NT2/D1 (cell line): Measurements from ENCODE around the gene ABCC4.

ENCODE experiments used
- DNase-seq: peaks from one replicate; pipeline ENCODE4 v3.0.0-alpha.2; 2011; ENCODE audit warnings: low read depth, low spot score
- H3K27me3 ChIP-seq: 2 replicates; pipeline ENCODE4 v1.6.0; 2011; ENCODE audit warnings: mild to moderate bottlenecking; ENCODE audit not compliant: insufficient read length, insufficient read depth
- H3K36me3 ChIP-seq: 2 replicates; pipeline ENCODE4 v1.6.1; 2011; ENCODE audit warnings: mild to moderate bottlenecking, low read length, mixed read lengths; ENCODE audit not compliant: insufficient read depth, insufficient read length
- H3K4me1 ChIP-seq: 2 replicates; pipeline ENCODE4 v1.5.1; 2011; ENCODE audit not compliant: insufficient read depth, insufficient read length
- H3K4me3 ChIP-seq: 2 replicates; pipeline ENCODE4 v1.5.1; 2011; ENCODE audit warnings: low read depth; ENCODE audit not compliant: insufficient read length
- H3K9ac ChIP-seq: 2 replicates; pipeline ENCODE4 v1.6.0; 2011; ENCODE audit warnings: low read depth; ENCODE audit not compliant: insufficient read length
- H3K9me3 ChIP-seq: 2 replicates; pipeline ENCODE4 v1.5.1; 2011; ENCODE audit warnings: mild to moderate bottlenecking, low read length; ENCODE audit not compliant: insufficient read depth
- SUZ12 ChIP-seq: IDR thresholded peaks from 2 replicates; pipeline ENCODE4 v1.6.1; 2011; ENCODE audit not compliant: insufficient read length, insufficient read depth; ENCODE audit errors: extremely low read depth
- YY1 ChIP-seq: IDR thresholded peaks from 2 replicates; pipeline ENCODE4 v1.6.1; 2011; ENCODE audit not compliant: insufficient read length, insufficient read depth
- ZNF274 ChIP-seq: IDR thresholded peaks from 2 replicates; pipeline ENCODE4 v1.6.1; 2011; ENCODE audit warnings: mild to moderate bottlenecking, low read depth, low read length

ABCC4 gene

GRCh38 chr13:95150555-95150954 is 150.7 kb downstream of the ABCC4 start:
- Histone ChIP-seq H3K9ac (no peak overlapping the region), H3K27me3 (no peaks in the 10 kb centered on the region), H3K4me3 (no peak overlapping the region), H3K36me3 (no peaks in the 10 kb centered on the region), H3K4me1 (no peaks in the 10 kb centered on the region), H3K9me3 (no peaks in the 10 kb centered on the region)
- DNase-seq, result no peak
- TF ChIP-seq SUZ12 (no peak), ZNF274 (no peak), YY1 (no peak)

DNA sequence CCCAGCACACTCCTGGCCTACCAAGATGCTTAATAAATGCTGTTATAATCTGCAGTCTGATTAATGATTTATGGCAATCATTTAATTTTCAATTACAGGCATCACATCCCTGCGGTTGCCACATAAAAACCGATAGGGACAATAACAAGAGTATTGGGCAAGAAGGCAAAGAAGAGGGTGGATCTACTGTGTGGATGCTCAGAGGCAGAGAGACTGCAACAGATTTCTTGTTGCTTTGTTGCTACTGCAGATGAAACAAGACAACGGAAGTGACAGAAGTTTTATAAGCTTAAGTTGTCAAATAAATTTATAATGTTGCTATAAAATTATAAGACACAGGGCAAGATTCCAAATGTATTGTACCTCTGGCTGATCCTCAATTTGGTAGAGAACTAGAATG is 154.8 kb downstream of the ABCC4 start:
- Histone ChIP-seq H3K4me1 (no peaks in the 10 kb centered on the region), H3K9me3 (no peaks in the 10 kb centered on the region), H3K9ac (no peak overlapping the region), H3K27me3 (no peaks in the 10 kb centered on the region), H3K36me3 (no peaks in the 10 kb centered on the region), H3K4me3 (no peak overlapping the region)
- no peak for DNase-seq
- TF ChIP-seq YY1 (no peak), SUZ12 (no peak), ZNF274 (no peak)

GRCh38 chr13:95145587-95145986 is 155.7 kb downstream of the ABCC4 start:
- no peak for DNase-seq
- TF ChIP-seq ZNF274 (no peak), YY1 (no peak), SUZ12 (no peak)
- H3K4me3 ChIP-seq, result no peak overlapping the region
- H3K9ac ChIP-seq, result no peak overlapping the region
- no peaks in the 10 kb centered on the region for H3K27me3 ChIP-seq
- no peaks in the 10 kb centered on the region for H3K9me3 ChIP-seq
- no peaks in the 10 kb centered on the region for H3K36me3 ChIP-seq
- H3K4me1 ChIP-seq, result no peaks in the 10 kb centered on the region

- no peak for TF ChIP-seq YY1
- H3K36me3 ChIP-seq, result peaks cover 5% of the 10 kb centered on the region
These were observed 160.7 kb downstream of the ABCC4 start for GRCh38 chr13:95140502-95140901.

DNA sequence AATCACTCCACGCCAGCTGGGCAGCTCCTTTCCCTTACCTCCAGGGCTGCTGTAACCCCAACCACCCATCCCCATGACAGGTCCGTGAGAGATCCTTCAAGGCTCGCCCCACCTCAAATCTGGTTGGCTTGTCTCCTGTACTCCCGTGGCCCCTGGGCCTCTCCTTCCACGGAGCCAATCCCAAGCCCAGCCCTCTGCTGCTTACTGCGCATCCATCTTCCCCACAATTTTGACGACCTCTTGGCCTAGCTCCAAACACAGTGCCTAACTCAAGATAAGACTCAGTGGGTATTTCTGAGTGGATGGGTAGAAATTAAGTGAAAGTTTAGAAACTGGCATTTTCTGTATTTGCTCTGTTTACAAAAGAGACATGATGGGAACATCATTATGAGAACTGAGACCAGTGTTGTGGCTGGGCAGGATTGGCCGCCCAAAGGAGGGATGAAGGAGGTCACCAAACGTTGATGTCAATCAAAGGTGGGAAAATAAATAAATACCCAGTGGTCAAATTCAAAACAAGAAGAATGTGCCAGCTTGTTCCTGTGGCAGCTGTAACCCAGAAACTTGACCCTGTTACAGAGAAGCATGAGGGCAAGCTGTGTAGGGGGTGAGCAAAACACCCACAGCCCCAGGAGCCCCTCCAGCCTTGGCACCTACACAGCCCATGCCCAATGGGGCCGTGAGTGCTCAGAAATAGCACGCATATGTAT is 162.2 kb downstream of the ABCC4 start:
- TF ChIP-seq ZNF274 (no peak), YY1 (no peak), SUZ12 (no peak)
- no peak overlapping the region for H3K9ac ChIP-seq
- no peaks in the 10 kb centered on the region for H3K4me1 ChIP-seq
- no peak overlapping the region for H3K4me3 ChIP-seq
- no peaks in the 10 kb centered on the region for H3K27me3 ChIP-seq
- DNase-seq, result no peak
- H3K9me3 ChIP-seq, result no peaks in the 10 kb centered on the region
- H3K36me3 ChIP-seq, result peaks cover 5% of the 10 kb centered on the region

More at GRCh38 chr13:95140502-95140901, 160.7 kb downstream of the ABCC4 start:
- Histone ChIP-seq H3K4me3 (no peak overlapping the region), H3K4me1 (no peaks in the 10 kb centered on the region), H3K27me3 (no peaks in the 10 kb centered on the region), H3K9ac (no peak overlapping the region), H3K9me3 (no peaks in the 10 kb centered on the region)
- no peak for DNase-seq

GRCh38 chr13:95137096-95137495 is 164.2 kb downstream of the ABCC4 start:
- no peaks in the 10 kb centered on the region for H3K27me3 ChIP-seq
- no peak for TF ChIP-seq ZNF274
- no peaks in the 10 kb centered on the region for H3K9me3 ChIP-seq
- no peak overlapping the region for H3K9ac ChIP-seq
- no peak for DNase-seq
- no peak overlapping the region for H3K4me3 ChIP-seq
- peaks cover 2% of the 10 kb centered on the region for H3K4me1 ChIP-seq
- H3K36me3 ChIP-seq, result peaks cover 5% of the 10 kb centered on the region

- H3K27me3 ChIP-seq, result no peaks in the 10 kb centered on the region
- H3K36me3 ChIP-seq, result peaks cover 5% of the 10 kb centered on the region
- peaks cover 2% of the 10 kb centered on the region for H3K4me1 ChIP-seq
- DNase-seq, result no peak
- no peak overlapping the region for H3K4me3 ChIP-seq
- no peaks in the 10 kb centered on the region for H3K9me3 ChIP-seq
- TF ChIP-seq ZNF274, result no peak
- TF ChIP-seq SUZ12, result no peak
- TF ChIP-seq YY1, result no peak
- H3K9ac ChIP-seq, result no peak overlapping the region
These were observed 164.6 kb downstream of the ABCC4 start for GRCh38 chr13:95136638-95137037.
